ENCODE measurements around the gene EPB41L1.

Gene EPB41L1

DNA sequence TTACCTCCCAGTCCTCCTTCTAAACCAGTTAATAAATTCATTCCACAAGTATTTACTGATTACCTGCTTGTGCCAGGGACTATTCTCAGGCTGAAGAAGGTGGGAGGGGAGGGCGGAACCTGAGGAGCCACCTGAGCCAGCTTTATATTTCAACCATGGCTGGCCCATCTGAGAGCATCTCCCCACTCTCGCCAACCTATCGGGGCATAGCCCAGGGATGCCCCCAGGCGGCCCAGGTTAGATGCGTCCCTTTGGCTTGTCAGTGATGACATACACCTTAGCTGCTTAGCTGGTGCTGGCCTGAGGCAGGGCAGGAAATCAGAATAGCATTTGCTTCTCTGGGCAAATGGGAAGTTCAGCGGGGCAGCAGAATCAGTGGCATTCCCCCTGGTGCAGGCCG, 76.8 kb downstream of the EPB41L1 start:
- DNase-seq: no peak

DNA sequence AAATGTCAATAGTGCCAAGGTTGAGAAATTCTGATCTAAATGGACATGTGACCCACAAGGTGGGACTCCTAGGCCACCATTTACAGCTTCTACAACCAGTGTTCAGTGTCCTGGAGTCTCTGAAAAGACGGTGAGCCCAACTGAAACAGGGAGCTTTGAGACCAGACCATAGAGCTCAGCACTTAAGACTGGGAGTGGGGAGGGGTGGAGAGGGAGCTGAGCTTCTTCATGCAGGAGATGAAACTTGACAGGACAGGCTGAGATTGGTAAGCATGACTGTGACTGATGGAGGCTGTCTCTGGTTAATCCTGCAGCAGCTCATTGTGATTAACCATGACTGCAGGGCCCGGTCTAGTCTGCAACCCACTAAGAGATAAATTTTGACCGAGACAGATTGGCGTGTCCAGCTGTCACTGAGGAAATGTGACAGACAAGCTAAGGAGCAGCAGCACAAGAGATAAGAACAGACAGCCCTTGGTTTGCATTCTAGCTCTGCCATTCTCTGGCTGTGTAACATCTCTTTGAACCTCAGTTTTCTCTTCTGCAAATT, 80.3 kb downstream of the EPB41L1 start:
- no peak for DNase-seq

DNA sequence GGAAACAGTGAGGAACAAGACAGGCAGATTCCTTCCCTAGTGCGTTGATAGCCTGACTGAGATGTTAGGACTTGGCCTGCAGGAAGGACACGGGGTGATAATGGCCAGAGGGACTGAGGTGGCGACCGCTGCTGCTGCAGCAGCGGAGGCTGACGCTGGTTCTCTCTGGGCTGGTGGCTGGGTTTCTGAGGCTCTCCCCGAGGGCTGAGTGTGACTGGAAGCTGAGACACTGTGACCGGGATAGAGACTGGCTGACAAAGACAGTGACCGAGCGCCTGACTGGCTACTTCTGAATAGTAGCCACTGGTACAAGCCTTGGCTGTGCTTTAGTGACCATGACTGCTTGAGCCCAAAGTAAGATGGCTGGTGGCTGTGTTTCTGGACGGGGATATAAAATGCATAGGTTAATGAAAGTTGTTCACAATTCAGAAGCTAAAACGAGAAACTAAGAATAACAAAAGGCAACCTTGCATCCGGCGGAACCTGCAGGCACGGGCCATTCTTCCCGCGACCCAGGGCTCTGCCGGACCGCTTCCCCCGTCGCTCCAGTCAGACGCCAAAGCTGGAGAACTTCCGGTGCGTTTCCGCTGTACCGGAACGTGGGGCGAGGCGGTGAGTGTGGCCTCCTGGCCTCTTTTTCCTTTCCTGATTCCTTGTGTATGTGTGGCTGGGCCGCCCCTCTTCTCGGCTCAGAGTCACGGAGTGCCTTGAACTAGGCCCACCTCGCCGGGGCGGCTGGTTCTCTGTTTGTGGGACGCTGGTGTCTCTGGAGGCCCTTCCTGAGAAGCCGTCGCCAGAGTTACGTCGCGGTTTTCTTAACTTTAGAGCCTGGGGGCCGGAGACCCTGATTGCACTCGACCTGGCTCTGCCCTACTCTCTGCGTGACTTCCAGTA, 81.6 kb downstream of the EPB41L1 start, which contains the start of gene AAR2:
AAR2 (plus strand) TSS at position 587 of the 894 bp plus-strand sequence. CDS start 3,391 bp downstream, outside the sequence.
- DNase-seq: peak; percentile 76

DNA sequence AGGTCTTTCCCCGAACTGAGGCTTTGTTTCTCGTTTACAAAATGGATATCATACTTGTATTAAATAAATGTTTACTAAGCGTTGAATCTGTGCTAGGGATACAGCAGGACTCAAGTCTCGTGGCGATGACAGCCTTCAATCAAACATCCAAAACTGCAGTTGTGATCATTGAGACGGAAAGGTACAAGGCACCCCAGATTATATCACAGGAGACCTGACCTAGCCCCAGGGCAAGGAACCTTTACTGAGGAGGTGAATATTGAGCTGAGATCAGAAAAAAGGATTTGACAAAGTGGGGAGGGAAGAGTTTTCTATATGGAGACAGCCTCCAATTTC, 82.2 kb downstream of the EPB41L1 start:
- no peak for DNase-seq

DNA sequence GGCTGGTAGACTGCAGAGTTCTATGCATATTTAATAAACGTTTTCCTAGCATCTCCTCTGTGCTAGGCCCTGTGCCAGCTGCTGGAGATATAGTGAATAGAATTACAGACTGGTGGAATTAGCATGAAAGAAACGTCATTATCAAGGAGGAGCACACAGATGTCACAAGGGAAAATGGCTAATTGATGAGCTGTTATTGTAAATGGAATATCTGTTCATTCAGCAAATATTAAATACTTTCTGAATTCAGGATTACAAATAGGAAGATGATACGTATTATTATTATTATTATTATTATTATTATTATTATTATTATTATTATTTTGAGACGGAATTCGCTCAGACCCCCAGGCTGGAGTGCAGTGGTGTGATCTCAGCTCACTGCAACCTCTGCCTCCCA, 82.9 kb downstream of the EPB41L1 start:
- DNase-seq: no peak

DNA sequence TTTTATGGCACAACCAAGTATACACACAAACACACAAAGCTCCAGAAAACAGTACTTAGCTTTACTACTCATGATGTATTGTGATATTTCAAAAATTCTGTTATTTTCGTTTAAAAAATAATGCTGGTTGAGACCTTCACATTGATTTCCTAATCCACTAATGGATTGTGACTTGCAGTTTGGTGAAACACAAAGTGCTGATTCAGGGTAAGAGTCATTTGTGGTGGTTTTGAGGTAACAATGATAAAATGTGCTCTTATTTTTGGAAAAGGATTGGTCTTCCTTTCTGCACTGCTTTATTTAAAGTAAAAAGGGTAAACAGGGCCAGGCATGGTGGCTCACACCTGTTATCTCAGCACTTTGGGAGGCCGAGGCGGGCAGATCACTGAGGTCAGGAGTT, 83.6 kb downstream of the EPB41L1 start:
- DNase-seq: no peak

DNA sequence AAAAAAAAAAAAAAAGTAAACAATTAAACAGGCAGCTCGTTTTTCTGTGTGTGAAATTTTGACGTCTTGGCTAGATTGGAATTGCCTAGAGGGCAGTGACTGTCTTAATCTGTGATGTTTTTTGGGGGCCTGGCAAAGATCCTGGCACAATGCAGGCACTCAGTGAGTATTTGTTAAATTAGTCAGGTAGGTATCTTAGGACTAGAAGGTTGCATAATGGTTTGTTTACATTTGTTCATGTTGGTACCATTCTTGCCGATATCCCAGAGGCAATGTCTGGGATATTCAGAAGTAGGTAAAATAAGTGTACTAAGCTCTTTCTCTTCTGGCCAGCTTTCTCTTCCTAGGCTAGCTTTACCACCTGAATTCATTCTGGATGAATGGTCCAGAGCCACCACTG, 84.2 kb downstream of the EPB41L1 start:
- no peak for DNase-seq

DNA sequence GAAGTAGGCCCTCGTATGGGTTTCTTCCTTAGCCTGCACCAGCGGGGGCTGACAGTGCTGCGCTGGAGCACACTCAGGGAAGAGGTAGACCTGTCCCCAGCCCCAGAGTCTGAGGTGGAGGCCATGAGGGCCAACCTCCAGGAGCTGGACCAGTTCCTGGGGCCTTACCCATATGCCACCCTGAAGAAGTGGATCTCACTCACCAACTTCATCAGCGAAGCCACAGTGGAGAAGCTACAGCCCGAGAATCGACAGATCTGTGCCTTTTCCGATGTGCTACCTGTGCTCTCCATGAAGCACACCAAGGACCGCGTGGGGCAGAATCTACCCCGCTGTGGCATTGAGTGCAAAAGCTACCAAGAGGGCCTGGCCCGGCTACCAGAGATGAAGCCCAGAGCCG, 85.5 kb downstream of the EPB41L1 start:
- no peak for DNase-seq

DNA sequence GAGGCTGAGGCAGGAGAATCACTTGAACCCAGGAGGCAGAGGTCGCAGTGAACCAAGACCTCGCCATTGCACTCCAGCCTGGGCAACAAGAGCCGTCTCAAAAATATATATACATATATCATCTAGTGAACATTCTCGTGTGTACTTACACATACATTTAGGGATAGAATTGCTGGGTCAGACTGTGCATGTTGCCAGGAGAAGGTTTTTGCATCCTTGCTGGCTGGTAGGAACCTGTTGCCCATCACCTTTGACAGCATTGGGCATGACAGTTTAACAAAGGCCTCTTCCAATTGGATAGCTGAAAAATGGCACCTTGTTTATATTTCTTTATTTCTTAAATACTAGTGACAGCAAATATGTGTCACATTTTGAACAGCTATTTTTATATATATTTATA, 87.1 kb downstream of the EPB41L1 start:
- DNase-seq: no peak

DNA sequence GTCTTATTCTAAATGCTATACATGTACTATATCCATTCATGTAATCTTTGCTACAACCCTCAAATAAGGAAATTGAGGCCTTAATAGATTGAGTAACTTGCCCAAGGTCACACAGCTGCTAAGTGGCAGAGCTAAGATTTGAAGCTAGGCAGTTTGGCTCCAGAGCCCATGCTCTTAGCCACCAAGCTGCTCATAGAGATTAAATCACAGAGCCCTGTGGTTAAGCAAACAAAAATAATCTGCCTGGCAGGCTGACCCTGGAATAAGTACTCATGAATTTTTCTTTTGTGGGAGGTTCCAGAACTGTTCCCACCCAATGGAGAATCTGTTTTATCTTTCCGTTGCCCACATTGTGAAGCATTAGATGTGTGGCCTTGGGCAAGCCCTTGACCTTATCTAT, 89.2 kb downstream of the EPB41L1 start:
- no peak for DNase-seq

DNA sequence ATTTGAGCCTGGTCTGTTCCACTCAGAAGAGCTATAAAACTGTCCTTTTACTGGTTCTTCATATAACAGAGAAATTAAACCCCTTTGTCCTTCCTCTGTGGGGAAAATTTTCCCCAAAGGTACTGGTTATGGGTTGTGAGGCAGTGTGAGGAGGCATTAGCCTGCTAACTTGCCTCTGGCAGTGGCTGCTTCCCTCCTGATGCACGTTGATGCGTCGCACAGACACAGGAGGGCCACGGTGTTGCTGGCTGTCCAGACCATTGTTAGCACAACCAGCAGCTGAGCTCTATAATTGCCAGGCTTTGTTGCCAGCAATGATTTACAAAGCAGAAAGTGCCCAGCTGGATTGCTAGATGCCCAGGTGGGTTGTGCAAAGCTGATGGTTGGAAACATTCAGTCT, 91.9 kb downstream of the EPB41L1 start:
- no peak for DNase-seq

DNA sequence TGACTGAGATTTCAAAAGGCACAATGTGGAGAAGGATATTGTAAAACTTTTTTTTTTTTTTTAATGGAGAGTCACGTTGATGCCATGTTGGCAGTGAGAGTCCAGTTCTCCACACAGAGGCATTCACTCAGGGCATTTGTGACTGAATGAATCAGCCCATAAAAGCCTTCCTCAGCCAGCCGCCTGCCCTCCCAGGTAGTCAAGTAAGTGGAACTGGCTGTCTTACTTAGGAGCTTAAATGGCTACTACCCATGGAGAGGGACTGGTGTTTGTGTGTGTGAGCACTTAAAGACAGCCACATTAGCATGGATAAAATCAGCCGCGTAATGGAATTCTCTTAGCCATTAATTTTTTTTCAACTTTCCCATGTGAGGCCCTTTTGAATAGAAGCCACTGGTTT, 94.3 kb downstream of the EPB41L1 start:
- DNase-seq: no peak

DNA sequence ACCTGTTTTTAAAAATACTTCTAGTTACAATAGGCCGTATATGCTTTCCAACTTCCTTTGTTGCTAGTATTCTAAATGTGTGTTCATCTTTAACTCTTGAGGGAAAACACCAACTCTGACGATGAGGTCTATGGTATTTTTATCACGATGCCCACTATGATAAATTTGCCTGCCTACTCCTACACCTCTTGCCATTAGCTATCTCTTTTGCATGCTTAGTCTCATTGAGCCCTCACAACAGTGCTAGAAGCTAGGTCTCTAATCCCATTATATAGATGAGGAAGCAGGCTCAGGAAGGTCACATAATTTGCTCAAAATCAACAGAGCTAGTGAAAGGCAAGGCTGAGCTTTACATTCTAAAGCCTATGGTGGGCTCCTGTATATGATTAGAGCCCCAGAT, 94.9 kb downstream of the EPB41L1 start:
- no peak for DNase-seq

DNA sequence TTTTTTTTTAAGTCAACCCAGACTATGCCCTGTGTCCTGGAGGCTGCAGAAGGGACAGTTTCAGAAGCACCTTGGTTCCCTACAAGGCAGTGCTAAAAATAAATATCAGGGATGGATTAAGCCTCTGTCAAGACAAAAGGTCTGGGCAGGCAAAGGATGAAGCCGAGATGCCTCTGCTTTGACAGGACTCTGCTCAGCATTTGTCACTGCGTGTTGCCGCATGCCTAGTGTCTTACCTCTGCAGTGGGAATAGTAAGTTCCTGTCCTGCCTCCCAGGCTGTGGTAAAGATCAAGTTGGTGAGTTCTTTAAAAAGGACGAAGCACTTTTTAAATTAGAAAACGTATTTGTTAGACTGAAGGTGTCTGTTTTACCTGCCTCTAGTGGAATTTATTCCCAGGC, 96.9 kb downstream of the EPB41L1 start:
- no peak for DNase-seq

DNA sequence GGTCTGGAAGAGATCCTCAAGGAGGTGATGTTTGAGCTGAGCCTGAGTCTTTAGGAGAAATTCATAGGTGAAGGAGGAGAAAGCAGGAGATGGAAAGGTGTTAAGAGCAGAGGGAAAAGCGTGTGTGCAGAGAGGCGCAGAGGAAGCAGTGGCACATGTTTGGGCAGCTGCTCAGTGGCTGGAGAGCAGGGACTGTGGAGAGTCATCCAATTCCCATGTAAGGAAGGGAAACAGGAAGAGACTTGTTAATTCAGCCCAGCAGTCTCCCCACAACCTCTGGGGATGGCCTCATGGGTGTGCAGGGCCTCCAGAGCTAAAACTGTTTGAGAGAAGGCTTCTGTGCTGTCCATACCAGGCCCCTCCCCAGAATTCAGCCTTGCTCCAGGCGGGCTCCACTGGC, 98.0 kb downstream of the EPB41L1 start:
- no peak for DNase-seq

DNA sequence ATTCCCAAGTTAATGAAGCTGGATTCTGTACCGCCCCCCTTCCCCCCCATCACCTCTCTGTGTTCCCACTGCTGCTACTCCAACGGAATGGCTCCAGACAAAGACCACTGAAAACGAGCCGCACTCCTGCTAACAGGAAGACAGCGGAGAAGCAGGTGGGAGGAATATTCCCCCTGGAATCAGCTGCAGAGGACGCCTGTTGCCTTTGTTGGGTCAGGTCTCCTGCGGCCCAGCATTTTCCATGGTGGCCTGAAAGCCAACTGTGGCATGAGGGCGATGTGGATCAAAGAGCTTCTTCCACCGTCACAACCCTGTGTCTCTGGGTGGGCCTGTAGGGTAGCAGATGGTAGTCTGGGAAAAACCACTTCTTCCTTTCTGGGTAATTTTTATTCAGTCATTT, 98.5 kb downstream of the EPB41L1 start:
- DNase-seq: no peak

DNA sequence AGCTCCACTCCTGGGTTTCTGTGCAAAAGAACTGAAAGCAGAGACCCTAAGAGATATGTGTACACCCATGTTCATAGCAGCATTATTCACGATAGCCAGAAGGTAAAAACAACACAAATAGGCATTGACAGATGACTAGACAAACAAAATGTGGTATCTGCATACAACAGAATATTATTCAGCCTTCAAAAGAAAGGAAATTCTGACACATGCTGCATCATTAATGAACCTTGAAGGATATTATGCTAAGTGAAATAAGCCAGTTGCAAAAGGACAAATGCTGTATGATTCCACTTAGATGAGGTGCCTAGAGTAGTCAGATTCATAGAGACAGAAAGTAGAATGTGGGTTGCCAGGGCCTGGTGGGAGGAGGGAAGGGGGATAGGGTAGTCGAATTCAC, 99.5 kb downstream of the EPB41L1 start:
- DNase-seq: no peak

DNA sequence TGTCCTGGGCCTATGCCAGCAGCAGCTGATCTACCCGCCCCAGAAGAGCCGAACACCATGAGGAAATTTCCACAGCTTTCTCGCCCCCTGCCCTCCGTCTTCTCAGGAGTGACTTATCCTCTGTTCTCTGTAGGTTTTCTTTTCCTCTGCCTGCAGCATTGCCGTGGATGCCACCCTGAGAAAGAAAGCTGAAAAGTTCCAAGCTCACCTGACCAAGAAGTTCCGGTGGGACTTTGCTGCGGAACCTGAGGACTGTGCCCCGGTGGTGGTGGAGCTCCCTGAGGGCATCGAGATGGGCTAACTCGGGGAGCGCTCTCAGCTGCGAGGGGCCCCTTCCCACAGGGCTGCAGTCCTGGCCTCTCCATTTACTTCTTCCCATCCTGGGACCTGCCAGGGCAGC, 100.9 kb downstream of the EPB41L1 start:
- DNase-seq: no peak

DNA sequence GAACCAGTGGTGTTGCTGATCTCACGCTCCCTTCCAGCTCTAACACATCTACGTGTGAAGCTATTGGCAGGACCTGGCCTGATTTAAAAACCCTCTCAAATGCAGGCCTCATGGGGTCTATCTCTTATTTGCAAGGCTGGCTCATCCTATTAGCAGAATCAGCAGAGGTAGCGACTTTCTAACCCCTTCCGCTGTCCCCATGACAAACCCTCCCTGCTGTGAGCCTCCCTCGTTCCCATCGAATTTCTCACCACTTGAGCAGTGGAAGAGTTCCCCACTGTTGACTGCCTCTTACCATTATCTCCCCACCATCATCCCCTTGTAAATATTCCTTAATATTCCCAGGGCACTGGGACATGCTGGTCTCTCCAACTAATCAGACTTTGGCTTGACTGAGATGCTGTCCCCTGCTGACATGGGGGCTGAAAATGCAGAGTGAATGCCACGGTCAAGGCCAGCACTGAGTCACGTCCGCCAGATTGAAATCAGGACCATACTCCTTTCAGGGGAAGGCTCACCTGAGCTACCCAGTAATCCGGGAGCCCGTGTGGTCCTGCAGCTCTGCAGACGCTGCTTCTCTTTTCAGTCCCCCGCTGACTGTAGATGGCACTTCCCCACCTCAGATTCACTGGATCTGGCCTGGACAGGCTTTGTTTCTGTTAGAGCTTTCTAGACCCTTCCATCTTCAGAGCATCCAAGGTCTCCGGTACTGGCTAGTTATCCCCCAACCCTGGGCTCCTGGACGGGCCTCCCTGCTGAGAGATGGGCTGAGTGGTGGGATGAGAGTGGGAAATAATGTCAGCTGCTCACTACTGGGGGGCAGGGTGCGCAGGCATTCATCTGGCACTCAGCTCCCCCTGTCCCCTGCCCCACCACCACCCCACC, 104.9 kb downstream of the EPB41L1 start:
- no peak for DNase-seq

DNA sequence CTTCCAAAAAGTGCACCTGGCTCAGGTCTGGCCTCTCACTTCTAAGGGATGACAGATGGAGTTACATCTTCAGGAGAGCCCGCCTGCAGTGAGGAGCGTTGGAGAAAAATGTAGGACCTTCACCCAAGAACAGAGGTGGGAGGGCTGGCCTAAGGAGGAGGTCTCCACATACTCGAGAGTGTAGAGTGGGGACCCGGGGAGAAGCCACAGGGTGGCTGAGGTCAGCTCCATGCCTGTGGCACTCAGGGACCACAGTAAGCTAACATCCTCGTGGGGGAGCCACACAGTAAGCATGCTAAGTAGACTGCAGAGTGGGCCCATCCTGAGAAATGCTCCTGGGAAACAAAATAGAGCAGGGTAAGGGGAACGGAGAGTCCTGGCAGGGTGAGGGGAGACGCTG, 105.8 kb downstream of the EPB41L1 start:
- DNase-seq: no peak

DNA sequence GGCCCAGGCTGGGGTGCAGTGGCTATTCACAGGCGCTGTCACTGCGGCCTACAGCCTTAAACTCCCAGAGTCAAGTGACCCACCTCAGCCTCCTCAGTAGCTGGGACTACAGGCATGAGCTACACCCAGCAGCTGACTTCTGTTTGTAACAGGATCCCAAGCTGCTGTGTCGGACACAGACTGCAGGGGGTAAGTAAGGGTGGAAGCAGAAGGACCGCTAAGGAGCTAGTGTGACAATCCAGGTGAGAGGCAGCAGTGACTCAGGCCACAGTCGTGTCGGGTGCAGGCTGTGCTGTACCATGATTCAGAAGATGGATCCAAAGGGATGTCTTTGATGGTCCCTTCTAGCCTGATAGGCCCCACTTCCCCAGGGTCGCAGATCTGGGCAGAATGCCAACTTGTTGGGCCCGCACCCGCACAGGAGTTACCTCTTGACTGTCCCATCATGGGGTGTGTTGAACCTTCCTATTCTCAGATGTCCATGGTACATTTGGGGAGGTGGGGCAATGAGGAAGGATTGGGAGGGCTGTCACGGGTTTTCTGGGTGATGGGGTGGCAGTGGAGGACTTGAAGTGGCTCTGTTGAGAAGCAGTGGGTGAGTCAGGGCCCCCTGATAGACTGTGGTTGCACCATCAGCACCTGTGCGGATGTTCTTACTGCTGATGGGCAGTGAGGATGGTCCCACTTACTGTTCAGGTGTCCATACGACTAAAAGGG, 107.0 kb downstream of the EPB41L1 start:
- no peak for DNase-seq

DNA sequence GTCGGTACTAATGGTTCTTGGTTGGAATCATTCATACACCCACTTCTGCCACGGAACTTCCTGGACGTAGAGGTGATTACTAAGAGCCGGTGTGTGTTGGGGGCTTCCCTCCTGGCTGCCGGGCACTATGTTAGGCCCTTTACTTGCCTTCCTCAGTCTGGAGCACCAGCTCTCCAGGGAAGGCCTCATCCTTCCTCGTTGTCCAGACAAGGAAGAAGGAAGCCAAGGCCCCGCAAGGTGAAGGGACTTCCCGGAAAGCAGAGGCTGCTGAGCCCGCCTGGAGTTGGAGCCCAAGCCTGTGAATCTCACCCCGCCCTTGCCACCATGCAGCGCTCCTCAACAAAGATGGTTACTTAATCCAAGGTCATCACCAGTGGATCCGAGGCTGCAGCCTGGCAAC, 107.9 kb downstream of the EPB41L1 start:
- no peak for DNase-seq
